Activated CD8-positive, alpha-beta memory T cell treated with anti-CD3 and anti-CD28 coated beads, Interleukin-2, amount 10 ng/mL, durations not matched to agents 7 days and 5 days (primary cell): Measurements from ENCODE around the gene SH3BP4. TPM values are rescaled to one million over a fixed set of nuclear protein-coding genes. Genes with fewer than 3 reads are reported as not detected.

Source experiments
- ATAC-seq: fragments of 150-1000 bp; cut with Tn5 transposase; one replicate; pipeline ENCODE4 v1.10.0; 2021; ENCODE audit warnings: moderate library complexity
- CTCF ChIA-PET: fragments of 350-600 bp; sonication (Branson Sonifier 250); formaldehyde crosslinking; loops from one replicate; lab custom pipeline; 2021; ENCODE audit warnings: antibody characterized with exemption; lab: Charles Lee
- DNase-seq: peaks from one replicate; pipeline ENCODE4 v3.0.0-alpha.2; 2020
- H3K27ac Mint-ChIP-seq: one replicate; pipeline ENCODE4 v1.8.0; 2021; ENCODE audit warnings: mild to moderate bottlenecking, mixed read lengths
- H3K27me3 Mint-ChIP-seq: one replicate; pipeline ENCODE4 v1.8.0; 2021; ENCODE audit warnings: mixed read lengths
- H3K36me3 Mint-ChIP-seq: one replicate; pipeline ENCODE4 v1.8.0; 2021; ENCODE audit warnings: mild to moderate bottlenecking, mixed read lengths
- H3K4me1 Mint-ChIP-seq: one replicate; pipeline ENCODE4 v1.8.0; 2021; ENCODE audit warnings: mixed read lengths
- H3K4me3 Mint-ChIP-seq: one replicate; pipeline ENCODE4 v1.8.0; 2021; ENCODE audit warnings: mild to moderate bottlenecking, moderate library complexity, mixed read lengths
- H3K9me3 Mint-ChIP-seq: one replicate; pipeline ENCODE4 v1.8.0; 2022; ENCODE audit warnings: low read depth, mixed read lengths
- total RNA-seq, 2 experiments: library from RNA; stranded (reverse); gene quantifications; one replicate each; pipeline ENCODE4 v1.2.3, GENCODE V29; 2021

Gene SH3BP4
- total RNA-seq, 2 experiments from 2014 or later, result 0.12 TPM; not detected in 1

GRCh38 chr2:234930397-234930796 is 21.4 kb upstream of the SH3BP4 start:
- H3K36me3 Mint-ChIP-seq, result no peaks in the 10 kb centered on the region
- CTCF ChIA-PET, result no interaction called here
- ATAC-seq (no peak), DNase-seq (no peak)
- no peaks in the 10 kb centered on the region for H3K27me3 Mint-ChIP-seq
- no peaks in the 10 kb centered on the region for H3K9me3 Mint-ChIP-seq
- H3K27ac Mint-ChIP-seq, result no peak overlapping the region
- no peaks in the 10 kb centered on the region for H3K4me1 Mint-ChIP-seq
- H3K4me3 Mint-ChIP-seq, result no peak overlapping the region

DNA sequence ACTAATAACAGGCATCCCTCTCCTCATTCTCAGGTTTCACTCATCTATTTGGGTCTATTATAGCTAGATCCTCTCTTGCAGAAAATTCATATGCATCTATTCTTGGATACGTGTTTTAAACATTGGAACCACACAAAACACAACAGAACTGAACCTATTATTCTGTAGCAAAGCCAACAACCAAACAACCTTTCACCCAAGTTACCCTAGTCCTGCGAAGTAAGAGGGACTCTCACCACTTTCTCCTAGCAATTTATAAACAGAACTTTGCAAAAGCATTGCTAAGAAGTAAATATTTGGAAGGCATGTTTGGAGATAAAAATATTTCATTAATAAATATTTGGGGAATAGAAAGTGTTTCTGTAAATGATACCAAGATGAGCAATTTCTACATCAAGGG is 20.4 kb upstream of the SH3BP4 start:
- H3K27me3 Mint-ChIP-seq, result no peaks in the 10 kb centered on the region
- no peak for ATAC-seq
- DNase-seq, result no peak
- H3K27ac Mint-ChIP-seq, result no peak overlapping the region
- no peaks in the 10 kb centered on the region for H3K4me1 Mint-ChIP-seq
- no peaks in the 10 kb centered on the region for H3K9me3 Mint-ChIP-seq
- CTCF ChIA-PET, result no interaction called here
- H3K4me3 Mint-ChIP-seq, result no peak overlapping the region
- no peaks in the 10 kb centered on the region for H3K36me3 Mint-ChIP-seq

DNA sequence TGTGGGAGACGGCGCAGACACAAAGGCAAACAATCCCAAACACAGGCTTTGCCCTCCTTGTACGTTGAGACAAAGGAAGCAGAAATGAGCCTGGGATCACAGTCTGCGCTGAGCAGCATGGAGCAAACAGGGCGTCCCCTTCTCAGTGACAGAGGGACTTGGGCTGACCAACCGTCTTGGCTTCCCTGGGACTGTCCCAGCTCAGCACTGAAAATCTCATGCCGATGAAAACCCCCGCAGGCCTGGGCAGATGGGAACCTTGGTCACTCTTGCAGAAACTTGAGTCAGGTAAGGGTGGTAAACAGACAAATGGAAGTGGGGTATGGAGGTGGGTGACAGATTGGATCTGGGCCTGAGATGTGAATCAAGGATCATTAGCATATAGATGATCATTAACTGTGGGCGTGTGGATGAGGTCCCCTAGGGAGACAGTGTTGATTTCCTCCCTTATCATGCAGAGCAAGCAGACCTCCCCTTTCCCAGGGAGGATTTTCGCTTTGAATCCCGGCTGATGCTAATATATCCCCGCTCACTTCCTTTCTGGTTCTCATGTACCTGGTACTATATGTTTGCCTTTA is 19.1 kb upstream of the SH3BP4 start:
- Mint-ChIP-seq H3K27me3 (no peaks in the 10 kb centered on the region), H3K36me3 (no peaks in the 10 kb centered on the region), H3K4me3 (no peak overlapping the region), H3K4me1 (no peaks in the 10 kb centered on the region), H3K27ac (no peak overlapping the region), H3K9me3 (no peaks in the 10 kb centered on the region)
- CTCF ChIA-PET, result no interaction called here
- DNase-seq, result no peak
- ATAC-seq, result no peak

- no peaks in the 10 kb centered on the region for H3K27me3 Mint-ChIP-seq
- H3K27ac Mint-ChIP-seq, result no peak overlapping the region
- CTCF ChIA-PET, result no interaction called here
- ATAC-seq (no peak), DNase-seq (no peak)
- no peaks in the 10 kb centered on the region for H3K36me3 Mint-ChIP-seq
- H3K4me3 Mint-ChIP-seq, result no peak overlapping the region
- no peaks in the 10 kb centered on the region for H3K4me1 Mint-ChIP-seq
- no peaks in the 10 kb centered on the region for H3K9me3 Mint-ChIP-seq
These were observed 16.5 kb upstream of the SH3BP4 start for GRCh38 chr2:234935311-234935710.

GRCh38 chr2:234939576-234939975 is 12.2 kb upstream of the SH3BP4 start:
- Mint-ChIP-seq H3K27me3 (peaks cover 12% of the 10 kb centered on the region), H3K4me1 (no peaks in the 10 kb centered on the region), H3K27ac (no peak overlapping the region), H3K4me3 (no peak overlapping the region), H3K36me3 (no peaks in the 10 kb centered on the region), H3K9me3 (peaks cover 3% of the 10 kb centered on the region)
- no peak for DNase-seq
- no peak for ATAC-seq
- CTCF ChIA-PET, result no interaction called here

- H3K36me3 Mint-ChIP-seq, result no peaks in the 10 kb centered on the region
- no peak overlapping the region for H3K27ac Mint-ChIP-seq
- H3K27me3 Mint-ChIP-seq, result peaks cover 12% of the 10 kb centered on the region
- no peaks in the 10 kb centered on the region for H3K4me1 Mint-ChIP-seq
- DNase-seq, result no peak
- no peak for ATAC-seq
- peaks cover 3% of the 10 kb centered on the region for H3K9me3 Mint-ChIP-seq
- CTCF ChIA-PET, result no interaction called here
- H3K4me3 Mint-ChIP-seq, result no peak overlapping the region
These were observed 11.8 kb upstream of the SH3BP4 start for GRCh38 chr2:234939996-234940395.

- DNase-seq, result no peak
- Mint-ChIP-seq H3K4me1 (no peaks in the 10 kb centered on the region), H3K4me3 (no peak overlapping the region), H3K36me3 (no peaks in the 10 kb centered on the region), H3K9me3 (peaks cover 3% of the 10 kb centered on the region), H3K27ac (no peak overlapping the region), H3K27me3 (peaks cover 12% of the 10 kb centered on the region)
- CTCF ChIA-PET, result no interaction called here
- ATAC-seq, result no peak
These were observed 11.3 kb upstream of the SH3BP4 start for GRCh38 chr2:234940527-234940926.

DNA sequence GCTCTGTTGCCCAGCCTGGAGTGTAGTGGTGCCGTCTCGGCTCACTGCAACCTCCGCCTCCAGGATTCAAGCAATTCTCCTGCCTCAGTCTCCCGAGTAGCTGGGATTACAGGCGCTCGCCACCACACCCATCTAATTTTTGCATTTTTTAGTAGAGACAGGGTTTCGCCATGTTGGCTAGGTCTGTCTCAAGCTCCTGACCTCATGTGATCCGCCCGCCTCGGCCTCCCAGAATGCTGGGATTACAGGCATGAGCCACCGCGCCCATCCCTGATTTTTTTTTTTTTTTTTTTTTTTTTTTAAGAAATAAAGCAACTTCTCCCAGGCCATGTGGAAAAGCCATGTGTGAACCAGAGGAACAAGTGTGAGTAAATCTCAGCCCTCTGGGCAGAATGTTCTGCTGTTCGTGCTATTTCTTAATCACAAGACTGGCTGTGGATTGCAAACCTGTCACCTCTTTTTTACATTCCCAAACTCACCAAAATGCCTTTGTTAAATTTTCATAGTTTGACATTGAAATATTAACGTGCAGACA is 6.4 kb upstream of the SH3BP4 start:
- H3K9me3 Mint-ChIP-seq, result peaks cover 3% of the 10 kb centered on the region
- no peak overlapping the region for H3K4me3 Mint-ChIP-seq
- CTCF ChIA-PET, result no interaction called here
- ATAC-seq (no peak), DNase-seq (no peak)
- peaks cover 40% of the 10 kb centered on the region for H3K27me3 Mint-ChIP-seq
- H3K36me3 Mint-ChIP-seq, result no peaks in the 10 kb centered on the region
- no peaks in the 10 kb centered on the region for H3K4me1 Mint-ChIP-seq
- no peak overlapping the region for H3K27ac Mint-ChIP-seq

DNA sequence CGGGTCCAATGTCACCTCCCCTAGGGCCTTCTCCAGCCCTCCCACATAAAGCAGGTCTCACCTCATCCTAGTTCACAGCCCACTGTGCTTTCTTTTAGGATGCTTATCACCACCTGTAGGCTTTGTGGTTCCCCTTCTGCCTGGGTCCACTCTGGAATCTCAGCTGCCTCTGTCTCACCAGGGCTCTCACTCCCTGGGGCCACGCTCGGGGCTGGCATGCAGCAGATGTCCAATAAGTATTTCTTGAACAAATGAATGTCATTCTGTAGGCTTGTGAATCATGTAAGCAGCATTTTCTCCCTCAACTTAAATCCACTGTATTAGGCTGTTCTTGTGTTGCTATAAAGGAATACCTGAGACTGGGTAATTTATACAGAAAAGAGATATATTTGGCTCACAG is 4.3 kb upstream of the SH3BP4 start:
- Mint-ChIP-seq H3K9me3 (peaks cover 3% of the 10 kb centered on the region), H3K4me3 (no peak overlapping the region), H3K4me1 (peaks cover 2% of the 10 kb centered on the region), H3K27me3 (peaks cover 50% of the 10 kb centered on the region), H3K36me3 (no peaks in the 10 kb centered on the region), H3K27ac (no peak overlapping the region)
- CTCF ChIA-PET, result no interaction called here
- ATAC-seq, result no peak
- DNase-seq, result no peak

- CTCF ChIA-PET, result no interaction called here
These were observed 1.9 kb upstream of the SH3BP4 start for GRCh38 chr2:234949762-234950434.

GRCh38 chr2:234950435-234950729 is 1.4 kb upstream of the SH3BP4 start:
- Mint-ChIP-seq H3K27ac (no peak overlapping the region), H3K27me3 (peaks cover 64% of the 10 kb centered on the region), H3K36me3 (no peaks in the 10 kb centered on the region), H3K4me1 (peaks cover 2% of the 10 kb centered on the region), H3K4me3 (no peak overlapping the region), H3K9me3 (no peaks in the 10 kb centered on the region)
- no peak for ATAC-seq
- CTCF ChIA-PET, result no interaction called here
- DNase-seq, result no peak

More at GRCh38 chr2:234949762-234950434, 1.9 kb upstream of the SH3BP4 start:
- H3K36me3 Mint-ChIP-seq, result no peaks in the 10 kb centered on the region
- ATAC-seq (no peak), DNase-seq (no peak)
- H3K4me3 Mint-ChIP-seq, result no peak overlapping the region
- peaks cover 61% of the 10 kb centered on the region for H3K27me3 Mint-ChIP-seq
- peaks cover 2% of the 10 kb centered on the region for H3K4me1 Mint-ChIP-seq
- no peak overlapping the region for H3K27ac Mint-ChIP-seq
- H3K9me3 Mint-ChIP-seq, result no peaks in the 10 kb centered on the region

DNA sequence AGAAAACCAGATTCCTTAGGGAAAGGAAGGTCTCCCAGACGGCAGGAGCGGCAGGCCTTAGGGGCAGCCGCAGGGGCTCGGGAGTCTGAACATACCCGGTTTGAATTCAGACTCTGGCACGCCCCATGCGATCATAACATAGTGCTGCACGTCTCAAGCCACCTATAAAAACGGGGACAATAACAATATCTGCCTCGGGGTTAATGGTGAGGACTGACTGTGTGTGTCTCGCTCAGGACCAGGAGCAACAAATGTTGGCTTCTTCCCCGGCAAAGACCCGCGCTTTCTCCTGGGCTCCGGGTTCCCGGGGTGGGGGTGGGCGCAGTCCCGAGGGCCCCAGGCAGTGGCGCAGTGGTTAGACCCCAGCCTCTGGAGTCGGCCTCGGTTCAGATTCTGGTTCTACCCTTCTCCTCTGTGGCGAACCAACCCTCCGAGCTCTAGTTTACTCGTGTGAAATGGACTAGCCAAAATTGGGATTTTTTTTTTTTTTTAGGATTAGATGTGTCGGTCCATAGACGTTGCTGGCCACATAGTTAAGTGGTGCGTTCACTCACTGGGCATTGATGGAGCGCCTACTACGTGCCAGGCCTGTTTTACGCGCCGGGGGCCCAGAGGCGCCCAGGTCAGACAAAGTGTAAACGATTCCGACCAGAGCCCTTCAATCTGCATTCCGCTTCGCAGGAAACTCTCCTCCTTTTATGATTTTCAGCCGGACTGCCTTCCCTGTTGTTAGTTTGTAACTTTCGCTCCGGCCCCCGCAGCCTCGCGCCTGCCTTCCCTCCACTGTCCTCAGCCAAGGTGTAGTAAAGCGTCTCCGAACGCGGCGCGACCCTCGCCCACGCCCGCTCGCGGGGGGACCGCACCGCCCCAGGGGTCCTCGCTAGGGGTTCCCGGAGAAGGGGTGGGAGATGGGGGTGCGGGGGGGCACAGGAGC is 820 bp upstream of the SH3BP4 start:
- ATAC-seq (peak; percentile 16), DNase-seq (no peak)
- Mint-ChIP-seq H3K4me3 (peak overlapping the region; percentile 44), H3K9me3 (no peaks in the 10 kb centered on the region), H3K4me1 (peaks cover 2% of the 10 kb centered on the region), H3K27ac (no peak overlapping the region), H3K27me3 (peaks cover 71% of the 10 kb centered on the region), H3K36me3 (no peaks in the 10 kb centered on the region)
- CTCF ChIA-PET, result no interaction called here

DNA sequence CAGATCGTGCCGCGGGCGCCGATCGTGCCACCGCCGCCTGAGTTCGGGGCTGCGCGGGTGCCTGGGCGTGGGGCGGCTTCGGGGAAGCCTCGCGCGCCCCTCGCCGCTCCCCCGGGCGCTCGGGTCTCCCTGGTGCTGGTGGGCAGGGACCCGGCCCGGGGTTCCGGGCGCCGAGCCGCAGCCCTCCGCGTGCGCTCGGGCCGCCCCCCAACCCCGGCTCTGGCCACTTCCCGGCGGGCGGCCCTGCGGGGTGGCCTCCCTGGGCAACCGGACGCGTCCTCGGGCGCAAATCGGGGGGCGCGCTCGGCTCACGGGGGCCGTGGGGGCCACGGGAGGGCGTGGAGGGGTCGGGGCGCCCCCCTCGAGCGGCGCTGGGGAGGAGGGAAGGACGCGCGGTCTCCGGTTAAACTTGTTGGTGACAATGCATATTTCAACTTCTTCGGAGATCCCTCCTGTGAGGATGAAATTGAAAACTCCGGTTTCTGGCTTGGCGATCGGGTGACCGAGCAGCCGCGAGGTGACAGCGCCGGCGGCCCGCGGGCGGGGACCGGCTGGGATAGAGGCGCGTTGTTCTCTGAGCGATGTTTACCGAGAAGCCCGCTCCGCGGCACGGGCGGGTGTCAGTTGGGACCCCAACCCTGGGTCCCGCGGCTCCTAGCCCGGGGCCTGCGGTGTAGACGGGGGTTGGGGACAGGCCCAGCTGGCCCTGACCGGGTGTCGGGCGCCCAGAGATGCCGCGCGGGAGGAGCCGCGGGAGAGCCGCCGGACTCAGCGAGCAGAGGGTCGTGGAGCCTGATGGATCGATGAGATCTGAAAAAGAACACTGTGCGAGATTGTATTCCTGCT is 676 bp downstream of the SH3BP4 start:
- Mint-ChIP-seq H3K4me3 (no peak overlapping the region), H3K4me1 (peaks cover 2% of the 10 kb centered on the region), H3K36me3 (no peaks in the 10 kb centered on the region), H3K9me3 (no peaks in the 10 kb centered on the region), H3K27me3 (peaks cover 71% of the 10 kb centered on the region), H3K27ac (no peak overlapping the region)
- DNase-seq (no peak), ATAC-seq (no peak)
- CTCF ChIA-PET, result no interaction called here
